Measurements from ENCODE around the gene ZNF135.
A peak's percentile ranks its signal among the peaks of the same experiment; 100 is the strongest.

The ZNF135 gene

DNA sequence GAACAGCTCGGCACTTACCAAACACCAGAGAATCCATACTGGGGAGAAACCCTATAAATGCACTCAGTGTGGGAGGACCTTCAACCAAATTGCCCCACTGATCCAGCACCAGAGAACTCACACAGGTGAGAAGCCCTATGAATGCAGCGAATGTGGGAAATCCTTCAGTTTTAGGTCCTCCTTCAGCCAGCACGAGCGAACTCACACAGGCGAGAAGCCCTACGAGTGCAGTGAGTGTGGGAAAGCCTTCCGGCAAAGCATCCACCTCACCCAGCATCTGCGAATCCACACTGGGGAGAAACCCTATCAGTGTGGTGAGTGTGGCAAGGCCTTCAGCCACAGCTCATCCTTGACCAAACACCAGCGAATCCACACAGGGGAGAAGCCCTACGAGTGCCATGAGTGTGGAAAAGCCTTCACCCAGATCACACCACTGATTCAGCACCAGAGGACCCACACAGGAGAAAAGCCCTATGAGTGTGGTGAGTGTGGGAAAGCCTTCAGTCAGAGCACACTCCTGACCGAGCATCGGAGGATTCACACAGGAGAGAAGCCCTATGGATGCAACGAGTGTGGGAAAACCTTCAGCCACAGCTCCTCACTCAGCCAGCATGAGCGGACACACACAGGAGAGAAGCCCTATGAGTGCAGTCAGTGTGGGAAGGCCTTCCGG is 8.3 kb downstream of the ZNF135 start:
- H3K27me3 ChIP-seq (ENCODE audit: control insufficient read depth in 1 of 2, insufficient read depth in 2 of 2, low read length in 2 of 2) = no peaks in the 10 kb centered on the region
- peaks cover 37 to 70% of the 10 kb centered on the region in 2 donors for H3K9me3 ChIP-seq (ENCODE audit: control insufficient read depth in 2 of 2, low read length in 2 of 2)
- no peaks in the 10 kb centered on the region for H3K4me1 ChIP-seq (ENCODE audit: control insufficient read depth, insufficient read depth, low read length)
- H3K4me3 ChIP-seq (ENCODE audit: low read length in 2 of 2) = peak overlapping the region; percentile 22 to 61
- no peak overlapping the region for H3K9ac ChIP-seq (ENCODE audit: low read length in 2 of 2)
- no peak overlapping the region for H3K27ac ChIP-seq (ENCODE audit: low read length)
- H3K36me3 ChIP-seq (ENCODE audit: control insufficient read depth in 2 of 2, insufficient read depth in 2 of 2, low read length in 2 of 2) = peaks cover 30 to 50% of the 10 kb centered on the region in 2 donors

DNA sequence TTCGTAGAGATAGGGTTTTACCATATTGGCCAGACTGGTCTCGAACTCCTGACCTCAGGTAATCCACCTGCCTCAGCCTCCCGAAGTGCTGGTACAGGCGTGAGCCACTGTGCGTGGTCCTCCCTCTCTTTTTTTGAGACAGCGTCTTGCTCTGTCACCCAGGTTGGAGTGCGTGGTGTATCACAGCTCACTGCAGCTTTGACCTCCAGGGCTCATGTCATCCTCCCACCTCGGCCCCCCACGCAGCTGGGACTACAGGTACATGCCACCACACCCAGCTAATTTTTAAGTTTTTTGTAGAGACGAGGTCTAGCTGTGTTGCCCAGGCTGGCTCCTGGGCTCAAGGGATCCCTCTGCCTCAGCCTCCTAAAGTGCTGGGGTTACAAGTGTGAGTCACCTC is 20.7 kb downstream of the ZNF135 start:
- H3K4me3 ChIP-seq (ENCODE audit: low read length in 2 of 2) = no peak overlapping the region
- H3K9me3 ChIP-seq (ENCODE audit: control insufficient read depth in 2 of 2, low read length in 2 of 2) = peaks cover 16 to 61% of the 10 kb centered on the region in 2 donors
- H3K9ac ChIP-seq (ENCODE audit: low read length in 2 of 2) = no peak overlapping the region
- no peaks in the 10 kb centered on the region for H3K4me1 ChIP-seq (ENCODE audit: control insufficient read depth, insufficient read depth, low read length)
- no peaks in the 10 kb centered on the region for H3K27me3 ChIP-seq (ENCODE audit: control insufficient read depth in 1 of 2, insufficient read depth in 2 of 2, low read length in 2 of 2)
- peaks cover 12 to 14% of the 10 kb centered on the region in 2 donors for H3K36me3 ChIP-seq (ENCODE audit: control insufficient read depth in 2 of 2, insufficient read depth in 2 of 2, low read length in 2 of 2)
- no peak overlapping the region for H3K27ac ChIP-seq (ENCODE audit: low read length)

DNA sequence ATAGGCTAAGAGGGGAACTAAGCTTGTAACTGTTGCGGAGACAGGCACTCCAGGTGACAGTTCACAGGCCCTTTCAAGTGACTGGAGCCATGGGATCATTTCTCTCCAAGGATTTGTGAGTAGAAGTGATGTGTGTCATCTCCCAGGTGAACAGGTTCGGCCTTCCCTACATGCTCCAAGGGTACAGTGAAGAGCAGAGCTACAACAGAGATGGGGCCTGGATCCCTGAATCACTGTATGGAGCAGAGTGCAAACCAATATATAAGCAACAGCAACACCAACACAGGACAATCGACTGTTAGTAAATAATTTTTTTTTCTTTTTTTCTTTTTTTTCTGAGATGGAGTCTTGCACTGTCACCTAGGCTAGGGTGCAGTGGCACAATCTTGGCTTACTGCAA is 23.9 kb downstream of the ZNF135 start:
- no peak overlapping the region for H3K4me3 ChIP-seq (ENCODE audit: low read length in 2 of 2)
- H3K36me3 ChIP-seq (ENCODE audit: control insufficient read depth in 2 of 2, insufficient read depth in 2 of 2, low read length in 2 of 2) = peaks cover 39 to 41% of the 10 kb centered on the region in 2 donors
- peaks cover 11 to 76% of the 10 kb centered on the region in 2 donors for H3K9me3 ChIP-seq (ENCODE audit: control insufficient read depth in 2 of 2, low read length in 2 of 2)
- H3K27ac ChIP-seq (ENCODE audit: low read length) = no peak overlapping the region
- H3K9ac ChIP-seq (ENCODE audit: low read length in 2 of 2) = no peak overlapping the region
- no peaks in the 10 kb centered on the region for H3K4me1 ChIP-seq (ENCODE audit: control insufficient read depth, insufficient read depth, low read length)
- no peaks in the 10 kb centered on the region for H3K27me3 ChIP-seq (ENCODE audit: control insufficient read depth in 1 of 2, insufficient read depth in 2 of 2, low read length in 2 of 2)

DNA sequence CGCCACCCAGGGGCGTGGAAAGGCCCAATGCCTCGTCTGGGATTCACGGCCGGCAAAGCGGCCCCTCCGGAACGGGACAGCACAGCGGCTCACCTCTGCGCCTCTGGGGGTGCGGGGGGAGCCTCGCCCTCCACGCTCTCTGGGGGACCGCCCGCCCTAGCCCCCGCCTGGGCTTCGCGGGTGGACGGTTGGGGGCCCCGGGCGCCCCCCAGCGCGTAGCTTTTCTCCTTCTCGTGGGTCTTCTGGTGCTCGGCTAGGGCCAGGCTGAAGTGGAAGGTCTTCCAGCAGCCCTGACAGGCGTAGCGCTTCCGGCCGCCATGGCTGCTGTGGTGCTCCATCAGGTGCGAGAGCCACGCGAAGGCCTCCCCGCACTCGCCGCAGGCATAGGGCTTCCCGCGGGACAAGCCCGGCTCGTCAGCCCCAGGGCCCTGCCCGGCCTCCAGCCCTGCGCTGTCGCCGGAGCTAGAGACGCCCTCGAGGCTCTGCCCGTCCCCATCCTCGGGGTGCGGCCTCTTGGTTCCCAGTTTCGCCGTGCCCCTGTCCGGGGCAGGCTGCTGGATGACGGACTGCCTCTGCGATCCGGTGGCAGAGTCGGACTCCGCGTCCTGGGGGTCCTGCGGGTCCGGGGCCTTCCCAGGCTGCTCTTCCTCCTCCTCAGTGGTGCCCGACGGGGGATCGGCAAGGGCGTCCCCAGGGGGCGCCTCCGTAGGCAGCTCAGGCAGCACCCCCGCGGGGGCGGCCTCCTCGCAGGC is 25.7 kb downstream of the ZNF135 start:
- Histone ChIP-seq H3K9me3 (ENCODE audit: control insufficient read depth in 2 of 2, low read length in 2 of 2) (peaks cover 11 to 73% of the 10 kb centered on the region in 2 donors), H3K36me3 (ENCODE audit: control insufficient read depth in 2 of 2, insufficient read depth in 2 of 2, low read length in 2 of 2) (peaks cover 45 to 46% of the 10 kb centered on the region in 2 donors), H3K27me3 (ENCODE audit: control insufficient read depth in 1 of 2, insufficient read depth in 2 of 2, low read length in 2 of 2) (no peaks in the 10 kb centered on the region), H3K9ac (ENCODE audit: low read length in 2 of 2) (no peak overlapping the region), H3K4me1 (ENCODE audit: control insufficient read depth, insufficient read depth, low read length) (no peaks in the 10 kb centered on the region), H3K4me3 (ENCODE audit: low read length in 2 of 2) (no peak overlapping the region), H3K27ac (ENCODE audit: low read length) (no peak overlapping the region)

DNA sequence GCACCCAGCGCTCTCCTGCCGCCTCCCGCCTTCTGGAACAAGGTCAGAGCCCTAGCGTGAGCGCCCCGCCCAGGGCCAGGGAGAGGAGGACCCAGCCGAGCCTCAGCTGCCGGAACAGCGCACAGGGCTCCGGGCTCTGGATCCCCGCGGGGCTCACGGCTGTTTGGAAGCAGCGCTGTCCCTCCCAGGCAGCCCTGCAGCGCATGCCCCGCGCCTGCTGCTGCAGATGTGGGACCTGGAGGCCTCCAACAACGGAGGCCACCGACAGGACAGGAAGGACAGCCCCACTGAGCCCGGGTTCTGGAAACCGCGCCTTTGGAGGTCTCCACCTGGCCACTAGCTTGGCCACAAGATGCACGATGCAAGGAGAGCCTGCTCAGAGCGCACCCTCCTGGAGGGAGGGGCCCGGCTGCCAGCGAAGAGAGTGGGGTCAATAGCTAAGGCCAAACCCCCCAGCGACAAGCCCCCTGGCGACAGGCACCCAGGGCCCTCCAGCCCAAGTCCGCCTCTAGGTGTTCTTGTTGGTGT is 26.3 kb downstream of the ZNF135 start:
- H3K4me3 ChIP-seq (ENCODE audit: low read length in 2 of 2) = no peak overlapping the region
- no peaks in the 10 kb centered on the region for H3K27me3 ChIP-seq (ENCODE audit: control insufficient read depth in 1 of 2, insufficient read depth in 2 of 2, low read length in 2 of 2)
- peaks cover 45 to 46% of the 10 kb centered on the region in 2 donors for H3K36me3 ChIP-seq (ENCODE audit: control insufficient read depth in 2 of 2, insufficient read depth in 2 of 2, low read length in 2 of 2)
- H3K27ac ChIP-seq (ENCODE audit: low read length) = no peak overlapping the region
- peaks cover 11 to 76% of the 10 kb centered on the region in 2 donors for H3K9me3 ChIP-seq (ENCODE audit: control insufficient read depth in 2 of 2, low read length in 2 of 2)
- H3K4me1 ChIP-seq (ENCODE audit: control insufficient read depth, insufficient read depth, low read length) = no peaks in the 10 kb centered on the region
- no peak overlapping the region for H3K9ac ChIP-seq (ENCODE audit: low read length in 2 of 2)

DNA sequence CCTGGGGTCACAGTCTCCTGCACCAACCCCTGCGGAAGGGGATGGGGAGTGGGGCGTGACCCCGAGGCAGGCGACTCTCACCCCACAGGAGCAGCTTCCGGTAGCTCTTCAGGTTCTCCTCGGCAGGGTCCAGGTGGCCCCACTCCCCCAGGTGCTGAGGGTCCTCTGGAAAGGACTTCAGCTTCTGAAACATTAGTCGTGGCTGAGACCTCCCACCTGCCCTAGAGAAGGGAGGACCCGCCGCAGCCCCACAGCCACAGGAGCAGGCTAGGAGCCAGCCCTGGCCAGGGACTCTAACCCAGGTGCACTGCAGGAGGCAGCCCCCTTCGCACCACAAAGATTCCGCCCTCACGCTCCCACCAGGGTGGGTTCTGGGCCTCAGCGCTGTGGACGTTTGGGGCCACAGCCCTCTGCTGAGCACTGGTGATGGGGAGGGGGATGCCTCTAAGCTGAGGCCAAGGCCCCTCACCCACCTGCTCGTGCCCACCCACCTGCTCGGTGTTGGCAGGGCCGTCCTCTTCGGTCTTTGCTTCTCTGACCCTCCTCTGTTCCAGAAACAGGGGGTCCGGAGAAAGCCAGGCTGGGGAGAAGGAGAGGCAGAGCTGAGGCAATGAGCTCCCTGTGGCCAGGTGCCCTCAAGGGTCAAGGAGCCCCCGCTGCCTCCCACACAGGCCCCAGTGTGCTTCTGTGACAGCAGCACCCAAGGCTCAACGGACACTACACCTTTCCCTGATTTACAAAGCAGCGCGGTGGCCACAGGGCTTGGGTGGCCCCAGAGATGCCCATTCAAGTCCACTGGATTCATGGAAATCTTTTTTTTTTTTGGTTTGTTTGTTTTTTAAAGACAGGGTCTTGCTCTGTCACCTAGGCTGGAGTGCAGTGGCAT is 28.0 kb downstream of the ZNF135 start:
- no peaks in the 10 kb centered on the region for H3K4me1 ChIP-seq (ENCODE audit: control insufficient read depth, insufficient read depth, low read length)
- no peak overlapping the region for H3K27ac ChIP-seq (ENCODE audit: low read length)
- peaks cover 11 to 70% of the 10 kb centered on the region in 2 donors for H3K9me3 ChIP-seq (ENCODE audit: control insufficient read depth in 2 of 2, low read length in 2 of 2)
- no peak overlapping the region for H3K4me3 ChIP-seq (ENCODE audit: low read length in 2 of 2)
- no peaks in the 10 kb centered on the region for H3K27me3 ChIP-seq (ENCODE audit: control insufficient read depth in 1 of 2, insufficient read depth in 2 of 2, low read length in 2 of 2)
- no peak overlapping the region for H3K9ac ChIP-seq (ENCODE audit: low read length in 2 of 2)
- peaks cover 45 to 51% of the 10 kb centered on the region in 2 donors for H3K36me3 ChIP-seq (ENCODE audit: control insufficient read depth in 2 of 2, insufficient read depth in 2 of 2, low read length in 2 of 2)

DNA sequence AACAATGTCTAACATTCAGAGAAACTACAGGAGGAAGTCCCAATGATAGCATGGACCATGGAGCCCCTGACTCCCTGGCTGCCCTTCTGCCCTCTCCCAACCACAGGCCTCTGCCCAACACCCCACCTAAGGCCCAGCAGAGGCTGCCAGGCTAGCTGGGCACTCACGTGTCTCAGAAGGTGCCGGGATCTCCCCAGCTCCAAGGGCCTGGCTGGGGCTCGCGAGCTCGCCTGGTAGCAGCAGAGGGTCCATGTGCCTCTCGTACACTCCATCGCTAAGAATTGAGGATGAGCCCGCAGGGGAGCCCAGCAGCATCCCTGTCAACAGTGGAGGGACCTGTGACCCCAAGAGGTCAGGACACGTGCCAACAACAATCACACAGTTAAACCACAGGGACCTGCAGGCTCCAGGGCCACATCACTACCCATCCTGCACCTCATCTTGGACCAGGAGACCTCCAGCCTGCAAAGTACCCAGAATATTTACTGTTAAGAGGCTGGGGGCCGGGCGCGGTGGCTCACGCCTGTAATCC is 29.5 kb downstream of the ZNF135 start:
- peaks cover 45% of the 10 kb centered on the region in 2 donors for H3K36me3 ChIP-seq (ENCODE audit: control insufficient read depth in 2 of 2, insufficient read depth in 2 of 2, low read length in 2 of 2)
- H3K4me3 ChIP-seq (ENCODE audit: low read length in 2 of 2) = no peak overlapping the region
- no peak overlapping the region for H3K27ac ChIP-seq (ENCODE audit: low read length)
- no peak overlapping the region for H3K9ac ChIP-seq (ENCODE audit: low read length in 2 of 2)
- no peaks in the 10 kb centered on the region for H3K4me1 ChIP-seq (ENCODE audit: control insufficient read depth, insufficient read depth, low read length)
- H3K9me3 ChIP-seq (ENCODE audit: control insufficient read depth in 2 of 2, low read length in 2 of 2) = peaks cover 6 to 68% of the 10 kb centered on the region in 2 donors
- no peaks in the 10 kb centered on the region for H3K27me3 ChIP-seq (ENCODE audit: control insufficient read depth in 1 of 2, insufficient read depth in 2 of 2, low read length in 2 of 2)

DNA sequence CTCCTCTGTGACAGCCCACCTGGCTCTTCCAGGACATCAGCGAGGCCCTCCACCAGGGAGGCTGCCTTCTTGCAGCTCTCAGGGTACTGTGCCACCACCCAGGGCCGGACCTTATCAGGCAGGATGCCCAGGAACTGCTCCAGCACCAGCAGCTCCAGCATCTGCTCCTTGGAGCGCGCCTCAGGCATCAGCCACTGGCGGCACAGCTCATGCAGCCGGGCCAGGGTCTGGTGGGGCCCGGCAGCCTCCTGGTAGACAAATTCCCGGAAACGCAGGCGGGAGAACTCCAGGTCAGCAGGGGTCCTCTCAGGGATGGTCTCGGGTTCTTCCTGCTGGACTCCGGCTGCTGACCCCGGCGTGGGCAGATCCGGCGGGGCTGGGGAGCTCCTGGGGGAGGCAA is 30.8 kb downstream of the ZNF135 start:
- Histone ChIP-seq H3K4me3 (ENCODE audit: low read length in 2 of 2) (no peak overlapping the region), H3K9me3 (ENCODE audit: control insufficient read depth in 2 of 2, low read length in 2 of 2) (peaks cover 0 to 63% of the 10 kb centered on the region in 2 donors), H3K27me3 (ENCODE audit: control insufficient read depth in 1 of 2, insufficient read depth in 2 of 2, low read length in 2 of 2) (no peaks in the 10 kb centered on the region), H3K27ac (ENCODE audit: low read length) (no peak overlapping the region), H3K4me1 (ENCODE audit: control insufficient read depth, insufficient read depth, low read length) (no peaks in the 10 kb centered on the region), H3K36me3 (ENCODE audit: control insufficient read depth in 2 of 2, insufficient read depth in 2 of 2, low read length in 2 of 2) (peaks cover 32 to 36% of the 10 kb centered on the region in 2 donors), H3K9ac (ENCODE audit: low read length in 2 of 2) (no peak overlapping the region)

DNA sequence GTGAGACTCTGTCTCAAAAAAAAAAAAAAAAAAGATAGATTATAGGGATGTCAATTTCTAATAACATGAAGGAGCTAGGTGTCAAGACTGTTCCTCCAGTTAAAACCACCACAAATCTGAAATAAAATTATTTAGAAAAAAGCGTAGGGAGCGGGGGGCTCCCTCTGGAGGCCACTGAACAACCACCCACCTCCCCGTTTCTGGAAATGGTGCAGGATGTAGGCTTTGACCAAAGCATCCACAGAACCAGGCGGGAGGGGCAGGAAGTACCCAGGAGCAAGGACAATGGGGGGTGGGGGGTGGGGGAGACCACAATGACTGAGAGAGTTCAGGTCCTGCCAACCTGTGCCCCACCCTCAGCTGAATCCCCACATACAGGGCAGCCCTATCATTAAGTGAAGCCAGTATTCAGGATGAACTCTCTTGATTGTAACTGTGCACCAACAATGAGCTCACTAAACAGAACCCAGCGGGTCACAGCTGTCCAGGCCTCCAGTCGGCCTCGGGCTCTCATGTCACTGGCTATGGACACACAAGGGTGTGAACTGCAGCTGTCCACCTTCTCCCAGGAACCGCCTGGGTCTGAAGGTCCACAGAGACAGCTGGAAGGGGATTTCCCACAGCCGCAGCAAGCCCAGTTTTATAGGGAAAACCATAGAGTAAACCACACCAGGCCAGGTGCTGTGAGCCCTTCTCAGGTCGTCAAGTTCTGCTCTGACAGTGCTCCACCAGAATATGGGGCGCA is 32.3 kb downstream of the ZNF135 start:
- Histone ChIP-seq H3K4me1 (ENCODE audit: control insufficient read depth, insufficient read depth, low read length) (peaks cover 5% of the 10 kb centered on the region), H3K9me3 (ENCODE audit: control insufficient read depth in 2 of 2, low read length in 2 of 2) (peaks cover 0 to 64% of the 10 kb centered on the region in 2 donors), H3K27me3 (ENCODE audit: control insufficient read depth in 1 of 2, insufficient read depth in 2 of 2, low read length in 2 of 2) (no peaks in the 10 kb centered on the region), H3K9ac (ENCODE audit: low read length in 2 of 2) (no peak overlapping the region), H3K36me3 (ENCODE audit: control insufficient read depth in 2 of 2, insufficient read depth in 2 of 2, low read length in 2 of 2) (peaks cover 17 to 25% of the 10 kb centered on the region in 2 donors), H3K4me3 (ENCODE audit: low read length in 2 of 2) (no peak overlapping the region), H3K27ac (ENCODE audit: low read length) (no peak overlapping the region)
